K562 (cell line): ENCODE data around the gene TMEM267. TPM values are rescaled to one million over a fixed set of nuclear protein-coding genes. Genes with fewer than 3 reads are reported as not detected.

Experiments used
- ATAC-seq: fragments of 200-7000 bp; cut with Tn5 transposase; 3 replicates; pipeline ENCODE4 v1.9.1; 2020; ENCODE audit warnings: moderate library complexity
- BruUV-seq: library from RNA; stranded (reverse); fragments of 400-500 nt; replicated peaks from 2 replicates; lab custom pipeline; 2021; lab: Mats Ljungman, UMichigan
- CTCF ChIA-PET: fragments of 300-600 bp; formaldehyde crosslinking; extraction: SDS; loops from one replicate; lab custom pipeline; 2021; ENCODE audit warnings: low intra/inter-chr PET ratio; lab: Yijun Ruan, JAX
- POLR2A ChIA-PET: fragments of 300-600, 350-650 bp; sonication (Branson Sonifier 250); formaldehyde crosslinking; extraction: SDS; loops from one replicate; lab custom pipeline; 2021; ENCODE audit warnings: antibody characterized with exemption, inconsistent platforms; lab: Yijun Ruan, JAX
- DNase-seq, 4 experiments: peaks; one replicate each; pipeline versions ENCODE4 v3.0.0 to v3.0.0-alpha.2; 2011 to 2018; ENCODE audit warnings: low spot score in 3 of 4, mixed read lengths in 3 of 4; ENCODE audit errors: extremely low read depth in 1 of 4
- FAIRE-seq: peaks from 2 replicates; lab custom pipeline; 2011; peaks lifted over from hg19 to GRCh38; lab: Jason Lieb, UNC
- H2AFZ ChIP-seq: 2 replicates; pipeline ENCODE4 v1.6.0; 2011; ENCODE audit warnings: low read depth, low read length, control low read depth, inconsistent platforms
- H3K27ac ChIP-seq: fragments of 200-600 bp; 3 replicates; pipeline ENCODE4 v1.8.0; 2011; ENCODE audit warnings: low read depth, mild to moderate bottlenecking, control low read depth, inconsistent platforms, low read length, moderate library complexity, mixed read lengths; ENCODE audit errors: extremely low read depth
- H3K27me3 ChIP-seq, 2 experiments: fragments of 300-600 bp in 1 of 2; 2 replicates in 1 of 2; 3 replicates in 1 of 2; pipeline versions ENCODE4 v1.6.0 to v1.8.0; 2011; ENCODE audit warnings: inconsistent platforms in 2 of 2, low read length in 2 of 2, mild to moderate bottlenecking in 1 of 2, mixed read lengths in 1 of 2, moderate library complexity in 1 of 2; ENCODE audit not compliant: control insufficient read depth in 2 of 2, insufficient read depth in 2 of 2
- H3K36me3 ChIP-seq: fragments of 300-600 bp; 3 replicates; pipeline ENCODE4 v1.8.0; 2011; ENCODE audit warnings: mild to moderate bottlenecking, low read length, inconsistent platforms; ENCODE audit not compliant: control insufficient read depth, insufficient read depth
- H3K4me1 ChIP-seq, 2 experiments: fragments of 200-600 bp in 1 of 2; replicated peaks in 1 of 2; 2 replicates in 1 of 2; 3 replicates in 1 of 2; pipeline versions ENCODE4 v1.5.1 to v1.8.0; 2011; ENCODE audit warnings: inconsistent platforms in 2 of 2, low read length in 2 of 2, mild to moderate bottlenecking in 1 of 2, mixed read lengths in 1 of 2, moderate library complexity in 1 of 2; ENCODE audit not compliant: control insufficient read depth in 2 of 2, insufficient read depth in 2 of 2
- H3K4me2 ChIP-seq: 2 replicates; pipeline ENCODE4 v1.6.1; 2011; ENCODE audit warnings: low read length, control low read depth, inconsistent platforms, mixed read lengths; ENCODE audit not compliant: insufficient read depth
- H3K4me3 ChIP-seq: fragments of 200-600 bp; sonication (generic), shearing (Covaris generic); 2 replicates; pipeline ENCODE4 v1.5.1; 2016; ENCODE audit warnings: control low read depth, inconsistent platforms
- H3K79me2 ChIP-seq: fragments of 200-600 bp; 3 replicates; pipeline ENCODE4 v1.8.0; 2011; ENCODE audit warnings: low read length, inconsistent platforms; ENCODE audit not compliant: control insufficient read depth, insufficient read depth
- H3K9ac ChIP-seq, 2 experiments: 2 replicates each; pipeline versions ENCODE4 v1.6.0 to v1.6.1; 2011; ENCODE audit warnings: low read depth in 2 of 2, low read length in 2 of 2, control low read depth in 1 of 2, inconsistent platforms in 1 of 2, mild to moderate bottlenecking in 1 of 2, mixed read lengths in 1 of 2; ENCODE audit not compliant: insufficient read depth in 1 of 2
- H3K9me1 ChIP-seq: one replicate; pipeline ENCODE4 v1.6.0; 2011; ENCODE audit warnings: inconsistent platforms, mild to moderate bottlenecking, low read length, moderate library complexity; ENCODE audit not compliant: control insufficient read depth, insufficient read depth
- H3K9me3 ChIP-seq: replicated peaks from 2 replicates; pipeline ENCODE4 v1.5.1; 2011; ENCODE audit warnings: low read depth, low read length, inconsistent platforms; ENCODE audit not compliant: control insufficient read depth, insufficient read depth
- H4K20me1 ChIP-seq: replicated peaks from 2 replicates; pipeline ENCODE4 v1.6.1; 2011; ENCODE audit warnings: low read length, inconsistent platforms, mixed read lengths; ENCODE audit not compliant: control insufficient read depth, insufficient read depth
- ARID1B ChIP-seq: fragments of 450-650 bp; IDR thresholded peaks from 2 replicates; pipeline ENCODE4 v1.6.1; 2016; ENCODE audit warnings: antibody characterized with exemption, mild to moderate bottlenecking, inconsistent platforms
- ARID2 ChIP-seq: fragments of 450-650 bp; IDR thresholded peaks from 2 replicates; pipeline ENCODE4 v1.6.1; 2017; ENCODE audit warnings: antibody characterized with exemption, mild to moderate bottlenecking
- CBX1 ChIP-seq: sonication (generic); IDR thresholded peaks from 2 replicates; pipeline ENCODE4 v1.6.1; 2016; ENCODE audit warnings: antibody characterized with exemption, low read depth, mild to moderate bottlenecking
- IRF2 ChIP-seq: sonication (generic); formaldehyde crosslinking; IDR thresholded peaks from 2 replicates; pipeline ENCODE4 v1.8.1; 2022; ENCODE audit warnings: mild to moderate bottlenecking, missing genetic modification reagents
- KDM5B ChIP-seq: fragments of 200-600 bp; sonication (generic); IDR thresholded peaks from 2 replicates; pipeline ENCODE4 v1.6.1; 2012; ENCODE audit warnings: low read depth, mild to moderate bottlenecking, moderate library complexity, low read length, control low read depth, inconsistent platforms; ENCODE audit not compliant: insufficient replicate concordance
- MIER1 ChIP-seq: fragments of 450-650 bp; IDR thresholded peaks from 2 replicates; pipeline ENCODE4 v1.6.1; 2016; ENCODE audit warnings: antibody characterized with exemption, mild to moderate bottlenecking, low read depth
- RAD51 ChIP-seq: fragments of 450-650 bp; IDR thresholded peaks from 2 replicates; pipeline ENCODE4 v1.7.1; 2016; ENCODE audit warnings: low read depth, mild to moderate bottlenecking, borderline replicate concordance
- RBFOX2 ChIP-seq: fragments of 200-400 bp; formaldehyde crosslinking; IDR thresholded peaks from 2 replicates; pipeline ENCODE4 v1.6.1; 2017; ENCODE audit warnings: low read depth, mild to moderate bottlenecking, low read length, moderate library complexity
- RBM17 ChIP-seq: fragments of 200-400 bp; formaldehyde crosslinking; IDR thresholded peaks from 2 replicates; pipeline ENCODE4 v1.6.1; 2017; ENCODE audit warnings: low read depth, mild to moderate bottlenecking, low read length, borderline replicate concordance
- SMAD4 ChIP-seq: fragments of 250-450 bp; sonication (Bioruptor Pico); conservative IDR thresholded peaks from 2 replicates; pipeline ENCODE4 v1.8.0; 2021; ENCODE audit warnings: inconsistent platforms, mild to moderate bottlenecking, moderate library complexity
- WHSC1 ChIP-seq: IDR thresholded peaks from one replicate; pipeline ENCODE4 v1.6.1; 2012; ENCODE audit warnings: low read length, control low read depth, inconsistent platforms
- ZEB2 ChIP-seq: fragments of 450-650 bp; IDR thresholded peaks from 2 replicates; pipeline ENCODE4 v1.6.1; 2016
- ZFPM2 ChIP-seq: fragments of 250-450 bp; sonication (Bioruptor Pico); IDR thresholded peaks from 2 replicates; pipeline ENCODE4 v1.5.1; 2022; ENCODE audit warnings: mild to moderate bottlenecking
- ZNF253 ChIP-seq: fragments of 250-450 bp; sonication (Bioruptor Pico); conservative IDR thresholded peaks from 2 replicates; pipeline ENCODE4 v1.6.1; 2021; ENCODE audit warnings: mild to moderate bottlenecking
- ZNF311 ChIP-seq: fragments of 250-450 bp; sonication (Bioruptor Pico); IDR thresholded peaks from 2 replicates; pipeline ENCODE4 v1.4.0; 2020; ENCODE audit warnings: mild to moderate bottlenecking, moderate library complexity
- ZNF354B ChIP-seq: fragments of 250-450 bp; sonication (Bioruptor Pico); IDR thresholded peaks from 2 replicates; pipeline ENCODE4 v1.4.0; 2020
- ZNF780A ChIP-seq: fragments of 250-450 bp; sonication (Bioruptor Pico); IDR thresholded peaks from 2 replicates; pipeline ENCODE4 v1.5.0; 2021; ENCODE audit warnings: mild to moderate bottlenecking
- WGBS: fragments of 100-300 bp; shearing (Covaris generic); methylation state at CpG from one replicate; pipeline ENCODE4 v1.1.6; 2016; ENCODE audit warnings: low coverage, mixed read lengths; ENCODE audit not compliant: insufficient coverage; ENCODE audit errors: missing lambda C conversion rate; 5-methylcytosine and 5-hydroxymethylcytosine counted together
- in situ Hi-C: fragments of 300-500 bp; cut with MboI; formaldehyde crosslinking; loops from 4 replicates; pipeline ENCODE4 v1.15.0; 2018; ENCODE audit warnings: inconsistent platforms, mixed read lengths
- intact Hi-C: fragments of 100-400 bp; cut with micrococcal nuclease; formaldehyde crosslinking; loops from 2 replicates; pipeline ENCODE4 v1.14.2; 2022
- polyA plus RNA-seq, 8 experiments: library from polyadenylated mRNA; depleted of rRNA in 4 of 8; stranded (reverse) in 5 of 8; unstranded in 3 of 8; fragments of >200 nt; fragmentation: Nextera tagmentation in 2 of 8; fragmentation: Illumina TruSeq in 1 of 8; extraction: Ambion mirVana in 2 of 8; extraction: Trizol in 1 of 8; gene quantifications; 2 replicates each; pipeline versions ENCODE4 v1.2.1 to v1.2.3, GENCODE V29; 2011 to 2014; ENCODE audit warnings: inconsistent platforms in 1 of 8, missing spikeins in 1 of 8
- total RNA-seq, 7 experiments: library from RNA; depleted of rRNA in 6 of 7; stranded (reverse); fragments of >200 nt in 6 of 7; fragmentation: Illumina TruSeq in 2 of 7; extraction: Trizol in 2 of 7; gene quantifications; 2 replicates each; pipeline versions ENCODE4 v1.2.1 to v1.2.3, GENCODE V29; 2011 to 2021; ENCODE audit warnings: low replicate concordance in 1 of 7
- TF ChIP-seq, protein P1 (sequence below): fragments of 450-650 bp; IDR thresholded peaks from one replicate; pipeline ENCODE4 v1.6.1; 2018; ENCODE audit warnings: mild to moderate bottlenecking, moderate library complexity; ENCODE audit not compliant: partially characterized antibody
- TF ChIP-seq, protein P2 (sequence below): sonication (generic); formaldehyde crosslinking; IDR thresholded peaks from 2 replicates; pipeline ENCODE4 v1.8.0; 2022; ENCODE audit warnings: mild to moderate bottlenecking, missing genetic modification reagents

Gene TMEM267
- total and polyA plus RNA-seq, 9 of the 15 experiments (the other 6 are each of a cell fraction or from before 2014, with no cell fraction given): 8.1 to 61.1 (median 17.8) TPM

DNA sequence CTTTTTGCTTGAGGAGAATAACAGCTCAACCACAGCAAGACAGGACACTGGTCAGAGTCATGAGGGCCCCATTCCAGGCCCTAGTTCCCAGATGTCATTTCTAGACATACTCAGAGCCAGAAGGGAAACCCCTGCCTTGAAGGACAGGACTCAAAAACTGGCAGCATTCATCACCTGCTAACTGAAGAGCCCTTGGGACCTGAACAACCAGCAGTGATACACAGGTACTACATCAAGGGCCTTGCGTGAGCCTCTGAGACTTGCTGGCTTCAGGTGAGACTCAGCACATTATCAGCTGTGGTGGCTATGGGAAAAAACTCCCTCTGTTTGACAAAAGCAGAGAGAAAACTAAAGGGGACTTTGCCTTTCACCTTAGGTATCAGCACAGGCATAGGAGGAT is 22.6 kb downstream of the TMEM267 start:
- 80% methylated on average over 1 of the region's 1 CpG for WGBS
- ChIA-PET CTCF (no interaction called here), POLR2A (no interaction called here)
- Histone ChIP-seq H3K79me2 (no peaks in the 10 kb centered on the region), H3K36me3 (peaks cover 10% of the 10 kb centered on the region; the same call in 1 of the 3 replicates), H3K9me1 (no peaks in the 10 kb centered on the region), H3K4me3 (no peak overlapping the region), H3K4me1 (no peaks in the 10 kb centered on the region), H2AFZ (no peak overlapping the region), H3K9ac (no peak overlapping the region), H3K4me2 (no peak overlapping the region), H3K27ac (no peak overlapping the region), H4K20me1 (no peaks in the 10 kb centered on the region), H3K27me3 (no peaks in the 10 kb centered on the region), H3K9me3 (no peaks in the 10 kb centered on the region; the same call in 1 of the 2 replicates)
- TF ChIP-seq KDM5B (no peak), ZNF253 (CRISPR knock-in tag) (no peak), ARID2 (no peak), ARID1B (no peak), IRF2 (CRISPR knock-in tag) (no peak), MIER1 (no peak), ZFPM2 (CRISPR knock-in tag) (no peak), RBM17 (no peak), ZNF354B (CRISPR knock-in tag) (no peak), ZEB2 (no peak), SMAD4 (CRISPR knock-in tag) (no peak), WHSC1 (no peak), RAD51 (no peak), CBX1 (no peak), RBFOX2 (no peak), ZNF780A (CRISPR knock-in tag) (no peak), ZNF311 (CRISPR knock-in tag) (no peak)
- TF ChIP-seq, protein P1, sequence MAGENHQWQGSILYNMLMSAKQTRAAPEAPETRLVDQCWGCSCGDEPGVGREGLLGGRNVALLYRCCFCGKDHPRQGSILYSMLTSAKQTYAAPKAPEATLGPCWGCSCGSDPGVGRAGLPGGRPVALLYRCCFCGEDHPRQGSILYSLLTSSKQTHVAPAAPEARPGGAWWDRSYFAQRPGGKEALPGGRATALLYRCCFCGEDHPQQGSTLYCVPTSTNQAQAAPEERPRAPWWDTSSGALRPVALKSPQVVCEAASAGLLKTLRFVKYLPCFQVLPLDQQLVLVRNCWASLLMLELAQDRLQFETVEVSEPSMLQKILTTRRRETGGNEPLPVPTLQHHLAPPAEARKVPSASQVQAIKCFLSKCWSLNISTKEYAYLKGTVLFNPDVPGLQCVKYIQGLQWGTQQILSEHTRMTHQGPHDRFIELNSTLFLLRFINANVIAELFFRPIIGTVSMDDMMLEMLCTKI: no peak
- TF ChIP-seq, protein P2, sequence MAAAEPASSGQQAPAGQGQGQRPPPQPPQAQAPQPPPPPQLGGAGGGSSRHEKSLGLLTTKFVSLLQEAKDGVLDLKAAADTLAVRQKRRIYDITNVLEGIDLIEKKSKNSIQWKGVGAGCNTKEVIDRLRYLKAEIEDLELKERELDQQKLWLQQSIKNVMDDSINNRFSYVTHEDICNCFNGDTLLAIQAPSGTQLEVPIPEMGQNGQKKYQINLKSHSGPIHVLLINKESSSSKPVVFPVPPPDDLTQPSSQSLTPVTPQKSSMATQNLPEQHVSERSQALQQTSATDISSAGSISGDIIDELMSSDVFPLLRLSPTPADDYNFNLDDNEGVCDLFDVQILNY (CRISPR knock-in tag): no peak
- in situ Hi-C loops: no loop called here
- DNase-seq (no peak), FAIRE-seq (no peak), ATAC-seq (peak; percentile 41; the same call in 2 of the 3 replicates)
- intact Hi-C loops: no loop called here
- no TSS peak for BruUV-seq
